ENCODE data around the gene RIMS1.

GRCh38 chr6:71965404-71965803 lies 79.1 kb downstream of the RIMS1 start:
- TF ChIP-seq CTCF (IDR thresholded peaks at IDR 0.05) (no peak), POLR2A (IDR thresholded peaks at IDR 0.05) (no peak)
